GM19468 (cell line): ENCODE results near the gene FAM124B.
"Not testable (repeated sequence)": the region's sequence is repeated elsewhere in the genome, so short reads cannot be mapped to it uniquely, and the experiment has no call there.

Experiments used
- ATAC-seq: cut with Tn5 transposase; IDR thresholded peaks from one replicate; pipeline ENCODE4 v1.9.1; 2021; ENCODE audit warnings: mild to moderate bottlenecking, moderate library complexity, moderate number of reproducible peaks; ENCODE audit not compliant: unreplicated experiment; ENCODE audit errors: extremely low read depth

FAM124B gene

GRCh38 chr2:224416656-224417360 lies 14.9 kb upstream of the FAM124B start:
- ATAC-seq = no peak

DNA sequence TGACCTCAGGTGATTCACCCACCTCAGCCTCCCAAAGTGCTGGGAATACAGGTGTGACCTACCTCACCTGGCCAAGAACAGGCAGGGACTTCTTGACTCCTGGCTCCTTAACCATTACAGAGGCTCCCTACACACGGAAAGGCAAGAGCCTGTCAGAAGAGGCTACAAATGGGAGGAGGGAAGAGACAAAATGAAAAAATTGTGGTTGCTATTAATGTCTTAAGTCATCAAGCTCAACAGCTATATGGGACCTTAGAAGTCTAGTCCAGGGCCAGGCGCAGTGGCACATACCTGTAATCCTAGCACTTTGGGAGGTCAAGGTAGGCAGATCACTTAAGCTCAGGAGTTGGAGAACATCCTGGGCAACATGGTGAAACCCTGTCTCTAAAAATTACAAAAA lies 11.5 kb upstream of the FAM124B start:
- ATAC-seq = no peak

GRCh38 chr2:224412141-224413015 lies 10.5 kb upstream of the FAM124B start:
- no peak for ATAC-seq

DNA sequence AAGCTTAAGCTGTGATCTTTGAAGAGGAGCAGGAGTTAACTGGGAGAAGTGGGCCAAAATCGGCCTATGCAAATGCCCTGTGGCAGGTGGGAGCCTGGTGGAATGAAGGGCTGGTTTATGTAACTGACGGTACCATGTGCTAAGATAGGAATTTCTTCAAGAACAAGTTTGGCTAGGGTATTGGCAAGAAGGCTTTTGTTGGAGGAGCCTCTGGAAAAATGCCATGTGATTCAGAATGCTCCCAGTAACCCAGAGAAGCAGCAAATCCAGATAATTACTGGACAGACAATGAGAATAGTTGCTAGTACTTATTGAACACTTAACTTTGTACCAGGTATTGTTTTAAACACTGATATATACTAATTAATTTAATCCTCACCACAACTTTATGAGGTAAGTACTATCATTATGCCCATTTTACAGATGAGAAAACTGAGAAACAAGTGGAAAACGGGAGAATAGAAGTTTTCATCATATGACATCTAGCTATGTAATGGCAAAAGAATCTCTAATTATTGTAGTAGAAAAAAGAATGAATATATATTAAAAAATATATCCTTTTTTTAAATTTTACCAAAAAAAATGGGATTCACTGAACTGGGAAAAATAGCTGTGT lies 9.1 kb upstream of the FAM124B start:
- ATAC-seq = no peak

DNA sequence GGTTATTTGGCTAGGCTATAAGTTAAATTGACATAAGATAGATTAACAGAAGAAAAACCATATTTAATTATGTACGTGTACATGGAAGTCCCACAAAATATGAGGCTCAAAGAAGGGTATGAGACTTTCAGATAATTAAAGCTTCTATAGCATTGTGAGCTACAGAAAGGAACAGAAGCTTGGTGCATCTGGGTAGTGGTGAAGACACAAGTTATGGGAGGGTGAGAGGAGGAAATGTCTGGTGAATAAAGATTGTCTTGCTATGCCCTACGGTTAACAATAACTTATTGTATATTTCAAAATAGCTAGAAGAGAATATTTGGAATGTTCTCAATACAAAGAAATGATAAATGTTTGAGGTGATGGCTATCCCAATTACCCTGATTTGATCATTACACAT lies 6.8 kb upstream of the FAM124B start:
- no peak for ATAC-seq

DNA sequence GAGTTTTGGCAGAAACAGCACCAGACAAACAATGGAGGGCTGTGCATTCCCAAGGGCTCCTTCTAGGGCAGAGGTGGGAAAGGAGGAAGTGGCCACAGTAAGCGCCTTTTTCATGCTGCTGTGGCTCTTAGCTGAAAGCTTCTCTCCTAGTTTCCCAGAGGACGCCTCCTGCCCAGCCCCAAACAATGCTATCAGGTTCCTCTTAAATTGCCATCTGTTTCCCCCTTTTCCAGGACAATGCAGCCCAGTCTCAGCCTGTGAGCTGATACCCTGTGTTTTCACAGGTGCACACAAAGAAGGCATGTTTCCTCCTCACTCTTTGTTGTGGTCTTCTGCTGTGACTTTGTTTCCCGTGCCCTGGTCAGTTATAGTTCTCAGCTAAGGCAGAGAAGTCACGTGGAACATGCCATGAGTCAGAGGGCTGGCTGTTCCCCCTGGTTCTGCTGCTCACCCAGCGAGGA lies 5.4 kb upstream of the FAM124B start:
- no peak for ATAC-seq

- ATAC-seq = no peak
These were observed 4.0 kb upstream of the FAM124B start for GRCh38 chr2:224405841-224406370.

GRCh38 chr2:224405412-224405811 lies 3.5 kb upstream of the FAM124B start:
- no peak for ATAC-seq

DNA sequence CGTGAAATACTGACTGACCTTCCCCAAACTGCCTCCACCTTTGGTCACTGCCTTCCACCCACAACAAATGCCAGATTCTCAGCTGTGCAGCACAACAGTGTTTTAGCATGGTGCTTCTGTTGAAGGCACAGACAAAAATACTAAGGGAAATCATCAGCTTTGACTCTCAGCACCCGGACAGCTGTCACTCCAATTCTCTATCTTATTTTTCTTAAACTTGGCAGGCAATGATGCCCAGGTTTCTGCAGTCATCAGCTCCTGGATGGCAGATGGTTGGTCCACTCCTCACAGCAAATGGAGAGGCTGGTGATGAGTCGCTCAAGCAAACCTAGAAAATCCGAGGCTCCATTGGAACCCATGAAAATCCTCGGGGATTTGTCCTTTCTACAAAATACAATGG lies 2.9 kb upstream of the FAM124B start:
- ATAC-seq = no peak

DNA sequence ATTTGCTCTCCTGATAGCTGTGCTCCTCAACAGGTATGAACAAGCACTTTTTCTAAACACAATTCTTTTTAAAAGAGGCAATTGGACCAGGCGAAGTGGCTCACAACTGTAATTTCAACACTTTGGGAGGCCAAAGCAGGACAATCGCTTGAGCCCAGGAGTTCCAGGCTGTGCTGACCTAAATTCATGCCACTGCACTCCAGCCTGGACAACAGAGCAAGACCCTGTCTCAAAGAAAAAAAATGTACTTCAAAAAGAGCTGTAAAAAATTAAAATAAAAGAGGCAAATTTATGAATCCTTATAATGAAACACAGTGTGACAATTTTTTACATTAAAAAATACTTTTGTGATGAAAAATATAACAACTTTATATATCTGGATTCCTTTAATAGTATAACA lies 1.8 kb upstream of the FAM124B start:
- no peak for ATAC-seq

GRCh38 chr2:224400886-224401632 lies 848 bp downstream of the FAM124B start:
- no peak for ATAC-seq

GRCh38 chr2:224400174-224400810 lies 1.6 kb downstream of the FAM124B start:
- no peak for ATAC-seq

GRCh38 chr2:224398289-224398688 lies 3.6 kb downstream of the FAM124B start:
- no peak for ATAC-seq

GRCh38 chr2:224397100-224397499 lies 4.8 kb downstream of the FAM124B start:
- not testable (repeated sequence) for ATAC-seq

DNA sequence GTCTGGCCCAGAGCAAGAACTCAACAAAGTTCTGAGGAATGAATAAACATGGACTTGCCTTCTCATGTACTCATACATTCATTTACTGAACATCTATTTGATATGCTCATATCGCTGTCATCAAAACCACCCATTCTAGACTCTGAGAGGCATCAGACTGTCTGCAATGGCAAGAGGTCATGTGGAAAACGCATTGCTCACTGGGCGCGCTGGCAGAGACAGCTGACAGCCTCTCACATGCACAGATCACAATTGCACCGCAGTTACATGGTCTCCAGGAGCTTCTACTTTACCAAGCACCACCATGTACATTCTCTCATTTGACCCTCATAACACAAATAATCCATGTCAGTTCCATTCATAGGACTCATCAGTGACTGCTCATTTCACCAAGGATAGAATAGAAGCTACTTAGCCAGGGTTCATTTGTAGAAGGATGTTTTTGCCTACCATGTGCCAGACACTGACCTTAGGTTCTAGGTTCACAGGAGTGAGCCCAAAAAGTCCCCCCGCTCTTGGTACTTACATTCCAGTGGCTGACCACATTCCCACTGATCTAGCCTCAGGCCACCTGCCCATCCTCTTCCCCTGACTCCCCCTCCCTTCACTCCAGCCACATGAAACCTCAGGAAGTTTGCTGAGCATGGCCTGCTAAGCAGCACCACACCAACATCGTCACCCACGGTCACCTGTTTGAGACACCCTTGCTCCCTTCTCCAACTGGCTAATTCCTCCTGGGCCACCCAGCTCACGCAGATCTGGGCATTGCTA lies 6.1 kb downstream of the FAM124B start:
- ATAC-seq = no peak

DNA sequence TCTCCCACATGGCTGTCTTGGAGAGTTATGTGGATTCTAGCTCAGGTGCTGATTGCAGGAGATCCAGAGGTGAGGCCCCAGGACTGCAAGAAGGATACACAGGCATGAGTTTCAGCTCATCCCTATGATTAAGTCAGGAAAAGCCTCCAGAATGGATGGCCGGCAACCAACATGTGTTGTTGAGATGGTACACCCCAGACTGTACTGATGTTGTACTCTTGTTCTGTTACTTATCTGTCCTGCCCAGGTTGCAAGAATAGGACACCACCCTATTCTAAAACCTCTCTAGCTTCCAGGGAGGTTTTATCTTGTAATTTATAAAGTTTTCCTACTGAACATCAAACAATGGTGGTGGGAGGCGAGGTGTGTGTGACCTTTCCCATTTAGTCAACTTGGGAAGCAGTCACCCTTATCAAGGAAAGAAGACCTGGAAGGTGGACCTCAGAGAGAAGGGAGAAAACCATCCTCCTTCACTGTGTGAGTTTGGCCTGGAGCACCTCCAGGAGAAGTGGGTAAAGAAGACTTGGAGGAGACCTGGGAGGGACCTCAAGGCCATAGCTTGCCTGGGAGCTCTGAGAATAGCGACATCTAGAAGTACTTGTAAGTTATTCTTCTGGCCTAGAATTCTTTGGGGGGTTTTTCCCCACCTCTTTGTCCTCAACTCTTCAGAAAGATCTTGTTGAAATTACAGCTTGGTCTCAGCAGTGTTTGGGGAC lies 8.6 kb downstream of the FAM124B start:
- no peak for ATAC-seq

DNA sequence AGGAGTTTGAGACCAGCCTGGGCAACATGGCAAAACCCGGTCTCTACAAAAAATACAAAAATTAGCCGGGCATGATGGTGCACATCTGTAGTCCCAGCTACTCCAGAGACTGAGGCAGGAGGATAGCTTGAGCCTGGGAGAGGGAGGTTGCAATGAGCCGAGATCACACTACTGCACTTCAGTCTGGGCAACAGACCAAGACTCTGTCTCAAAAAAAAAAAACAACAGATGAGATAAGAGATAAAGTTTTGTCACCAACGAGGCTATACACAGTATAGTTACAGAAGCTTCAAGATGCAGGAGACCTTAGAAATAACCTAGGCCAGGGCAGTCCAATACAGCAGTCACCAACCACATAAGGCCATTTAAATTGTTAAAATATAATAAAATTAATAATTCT lies 9.4 kb downstream of the FAM124B start:
- no peak for ATAC-seq

DNA sequence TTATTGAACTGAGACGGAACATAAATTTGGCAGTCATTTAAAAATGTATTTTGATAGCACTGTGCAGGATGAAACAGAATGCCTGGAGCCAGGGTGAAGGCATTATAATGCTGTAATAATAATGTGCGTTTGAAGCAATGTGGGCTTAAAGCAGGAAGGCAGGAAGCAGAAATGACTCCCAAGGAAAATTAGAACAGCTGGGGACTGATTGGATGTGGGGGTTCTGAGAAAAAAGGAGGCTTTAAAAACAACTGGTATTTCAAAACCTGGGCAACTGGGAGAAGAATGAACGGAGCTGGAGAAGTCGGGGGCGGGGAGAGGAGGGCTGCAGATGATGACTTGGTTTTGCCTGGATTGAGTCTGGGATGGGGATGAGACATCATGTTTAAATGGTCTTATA lies 12.6 kb downstream of the FAM124B start:
- no peak for ATAC-seq
